Kidney (tissue), 14 donors: ENCODE measurements around the gene PCDH9. TPM values are rescaled to one million over a fixed set of nuclear protein-coding genes. Genes with fewer than 3 reads are reported as not detected.
A peak's percentile ranks its signal among the peaks of the same experiment; 100 is the strongest.

Source experiments
- DNase-seq, 5 donors: peaks; one replicate each; pipeline ENCODE4 v3.0.0-alpha.2; 2013 to 2020
- FAIRE-seq: peaks from 2 replicates; lab custom pipeline; 2012; peaks lifted over from hg19 to GRCh38; lab: Jason Lieb, UNC
- H3K27ac ChIP-seq, 2 donors: one replicate each; pipeline ENCODE4 v1.7.0; 2013; ENCODE audit warnings: low read depth in 2 of 2, low read length in 2 of 2, inconsistent platforms in 1 of 2
- H3K27me3 ChIP-seq: one replicate; pipeline ENCODE4 v1.7.1; 2013; ENCODE audit warnings: low read length, inconsistent platforms; ENCODE audit not compliant: control insufficient read depth, insufficient read depth
- H3K36me3 ChIP-seq, 3 donors: one replicate each; pipeline versions ENCODE4 v1.7.0 to v1.7.1; 2013; ENCODE audit warnings: low read length in 3 of 3, control low read depth in 1 of 3, inconsistent platforms in 1 of 3; ENCODE audit not compliant: insufficient read depth in 3 of 3, control insufficient read depth in 2 of 3
- H3K4me1 ChIP-seq, 3 donors: one replicate each; pipeline versions ENCODE4 v1.7.0 to v1.7.1; 2013; ENCODE audit warnings: low read length in 3 of 3, inconsistent platforms in 1 of 3, low read depth in 1 of 3; ENCODE audit not compliant: control insufficient read depth in 2 of 3, insufficient read depth in 2 of 3
- H3K4me3 ChIP-seq, 3 donors: one replicate each; pipeline versions ENCODE4 v1.7.0 to v1.8.1; 2013; ENCODE audit warnings: low read length in 3 of 3, control low read depth in 1 of 3, inconsistent platforms in 1 of 3
- H3K9ac ChIP-seq, 3 donors: one replicate each; pipeline versions ENCODE4 v1.7.0 to v1.7.1; 2013; ENCODE audit warnings: low read length in 3 of 3, control low read depth in 1 of 3, inconsistent platforms in 1 of 3
- H3K9me3 ChIP-seq, 3 donors: one replicate each; pipeline versions ENCODE4 v1.7.0 to v1.7.1; 2013; ENCODE audit warnings: low read length in 3 of 3, control low read depth in 1 of 3, inconsistent platforms in 1 of 3; ENCODE audit not compliant: control insufficient read depth in 2 of 3, insufficient read depth in 1 of 3
- CTCF ChIP-seq: IDR thresholded peaks from 3 replicates; pipeline ENCODE4 v1.5.1; 2012; ENCODE audit warnings: mild to moderate bottlenecking, moderate library complexity, borderline replicate concordance; ENCODE audit not compliant: insufficient read depth; ENCODE audit errors: extremely low read depth
- intact Hi-C: fragments of 100-400 bp; cut with DNase I; formaldehyde crosslinking; loops from one replicate; pipeline ENCODE4 v1.11.1; 2022
- polyA plus RNA-seq: library from polyadenylated mRNA; stranded (reverse); fragments of 350-450 nt; fragmentation: Illumina TruSeq; extraction: RNeasy Lipid Tissue Mini Kit (QIAGEN cat#74804); gene quantifications from one replicate; pipeline ENCODE4 v1.2.3, GENCODE V29; 2014; ENCODE audit warnings: low read depth, low replicate concordance; ENCODE audit not compliant: insufficient read depth
- total RNA-seq: library from RNA; stranded (reverse); fragmentation: NEBNext Ultra II Directional; extraction: Animal tissue kit (Norgen Biotek cat#: 25700); gene quantifications from one replicate; pipeline ENCODE4 v1.2.1, GENCODE V29; 2021
- donor health status: control.
- donor health status: control.
- donor health status: control.
- donor health status: control.
- donor health status: control.
- donor health status: DM: yes; HTN: yes; CAD: no.
- donor health status: Normal renal cell carcinoma (clear cell type).

The PCDH9 gene
- total and polyA plus RNA-seq, 2 donors from 2014 or later: 1.6 to 9.5 TPM

GRCh38 chr13:66345518-66345810, 884.7 kb downstream of the PCDH9 start:
- H3K9me3 ChIP-seq: no peaks in the 10 kb centered on the region
- FAIRE-seq (no peak), DNase-seq (no peak)
- TF ChIP-seq CTCF: no peak
- no peak overlapping the region for H3K4me3 ChIP-seq
- peaks cover 0 to 3% (median 0%) of the 10 kb centered on the region in 3 donors for H3K4me1 ChIP-seq
- no peak overlapping the region for H3K27ac ChIP-seq
- H3K9ac ChIP-seq: no peak overlapping the region
- H3K36me3 ChIP-seq: no peaks in the 10 kb centered on the region
- intact Hi-C loops: no loop called here
- no peaks in the 10 kb centered on the region for H3K27me3 ChIP-seq

- intact Hi-C loops: no loop called here
- FAIRE-seq: no peak
These were observed 885.2 kb downstream of the PCDH9 start for GRCh38 chr13:66344805-66345517.

GRCh38 chr13:66343224-66343828, 886.8 kb downstream of the PCDH9 start:
- Histone ChIP-seq H3K9ac (no peak overlapping the region), H3K4me1 (no peaks in the 10 kb centered on the region), H3K36me3 (no peaks in the 10 kb centered on the region), H3K4me3 (no peak overlapping the region), H3K9me3 (no peaks in the 10 kb centered on the region), H3K27ac (no peak overlapping the region), H3K27me3 (no peaks in the 10 kb centered on the region)
- FAIRE-seq (no peak), DNase-seq (no peak)
- TF ChIP-seq CTCF: no peak
- intact Hi-C loops: no loop called here

More at GRCh38 chr13:66344805-66345517, 885.2 kb downstream of the PCDH9 start:
- no peak overlapping the region for H3K27ac ChIP-seq
- H3K4me1 ChIP-seq: peaks cover 0 to 3% (median 0%) of the 10 kb centered on the region in 3 donors
- no peaks in the 10 kb centered on the region for H3K9me3 ChIP-seq
- H3K27me3 ChIP-seq: no peaks in the 10 kb centered on the region
- no peaks in the 10 kb centered on the region for H3K36me3 ChIP-seq
- peak in 3 of 5 donors; percentile 28 to 94 (median 83) for DNase-seq
- H3K9ac ChIP-seq: no peak overlapping the region
- no peak overlapping the region for H3K4me3 ChIP-seq
- TF ChIP-seq CTCF: no peak
